Tibial artery (tissue), 4 donors: Measurements from ENCODE around the gene RPL27A.
A peak's percentile ranks its signal among the peaks of the same experiment; 100 is the strongest.

Experiments
- DNase-seq, 2 donors: peaks; one replicate each; pipeline ENCODE4 v3.0.0-alpha.2; 2019
- H3K27ac ChIP-seq, 2 donors: fragments of 200-600 bp; sonication (generic) in 1 of 2; 1 replicate in 1 of 2; 2 replicates in 1 of 2; pipeline ENCODE4 v1.5.1; 2018 to 2019; ENCODE audit warnings: mild to moderate bottlenecking in 1 of 2
- H3K27me3 ChIP-seq, 2 donors: fragments of 200-600 bp; sonication (generic) in 1 of 2; one replicate each; pipeline versions ENCODE4 v1.5.1 to v1.6.0; 2016 to 2019
- H3K36me3 ChIP-seq, 3 donors: fragments of 200-600 bp; sonication (generic) in 2 of 3; one replicate each; pipeline ENCODE4 v1.5.1; 2016 to 2019; ENCODE audit warnings: mild to moderate bottlenecking in 2 of 3
- H3K4me1 ChIP-seq, 4 donors: fragments of 200-600 bp; sonication (generic) in 2 of 4; 1 replicate in 3 of 4; 2 replicates in 1 of 4; pipeline ENCODE4 v1.5.1; 2016 to 2019
- H3K4me3 ChIP-seq, 2 donors: fragments of 200-600 bp; sonication (generic) in 1 of 2; 1 replicate in 1 of 2; 2 replicates in 1 of 2; pipeline ENCODE4 v1.5.1; 2018 to 2019; ENCODE audit warnings: mild to moderate bottlenecking in 2 of 2
- H3K9me3 ChIP-seq, 3 donors: fragments of 200-600 bp; sonication (generic) in 1 of 3; one replicate each; pipeline ENCODE4 v1.5.1; 2016 to 2019
- intact Hi-C: fragments of 100-400 bp; cut with DNase I; formaldehyde crosslinking; loops from one replicate; pipeline ENCODE4 v1.15.0; 2023; ENCODE audit warnings: low total_unique reads
- TF ChIP-seq, protein P1 (sequence below), 2 experiments: fragments of 200-600 bp in 1 of 2; fragments of 450-650 bp in 1 of 2; IDR thresholded peaks; one replicate each; pipeline ENCODE4 v1.5.1; 2017 to 2019; ENCODE audit warnings: antibody characterized with exemption in 2 of 2, mild to moderate bottlenecking in 1 of 2, moderate library complexity in 1 of 2

Gene RPL27A

DNA sequence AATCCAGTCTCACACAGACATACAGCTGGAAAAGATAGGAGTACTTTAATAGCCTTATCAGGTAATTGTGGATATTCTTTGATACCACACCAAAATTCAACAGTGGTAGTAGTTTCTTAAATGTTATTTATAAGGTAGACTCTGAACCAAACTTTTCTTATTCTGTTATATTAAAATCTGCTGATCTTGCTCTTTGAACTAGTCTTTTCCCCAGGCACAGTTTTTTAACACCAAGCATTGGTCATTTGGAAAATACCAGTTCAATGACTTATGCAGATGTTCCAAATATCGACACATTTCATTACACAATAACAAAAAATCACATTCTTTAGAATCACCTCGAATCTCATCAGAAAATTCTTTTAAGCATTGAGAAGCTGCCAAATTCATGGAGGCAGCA lies 7.7 kb upstream of the RPL27A start:
- TF ChIP-seq, protein P1, sequence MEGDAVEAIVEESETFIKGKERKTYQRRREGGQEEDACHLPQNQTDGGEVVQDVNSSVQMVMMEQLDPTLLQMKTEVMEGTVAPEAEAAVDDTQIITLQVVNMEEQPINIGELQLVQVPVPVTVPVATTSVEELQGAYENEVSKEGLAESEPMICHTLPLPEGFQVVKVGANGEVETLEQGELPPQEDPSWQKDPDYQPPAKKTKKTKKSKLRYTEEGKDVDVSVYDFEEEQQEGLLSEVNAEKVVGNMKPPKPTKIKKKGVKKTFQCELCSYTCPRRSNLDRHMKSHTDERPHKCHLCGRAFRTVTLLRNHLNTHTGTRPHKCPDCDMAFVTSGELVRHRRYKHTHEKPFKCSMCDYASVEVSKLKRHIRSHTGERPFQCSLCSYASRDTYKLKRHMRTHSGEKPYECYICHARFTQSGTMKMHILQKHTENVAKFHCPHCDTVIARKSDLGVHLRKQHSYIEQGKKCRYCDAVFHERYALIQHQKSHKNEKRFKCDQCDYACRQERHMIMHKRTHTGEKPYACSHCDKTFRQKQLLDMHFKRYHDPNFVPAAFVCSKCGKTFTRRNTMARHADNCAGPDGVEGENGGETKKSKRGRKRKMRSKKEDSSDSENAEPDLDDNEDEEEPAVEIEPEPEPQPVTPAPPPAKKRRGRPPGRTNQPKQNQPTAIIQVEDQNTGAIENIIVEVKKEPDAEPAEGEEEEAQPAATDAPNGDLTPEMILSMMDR (IDR thresholded peaks at IDR 0.05), result no peak
- intact Hi-C loops, result no loop called here

DNA sequence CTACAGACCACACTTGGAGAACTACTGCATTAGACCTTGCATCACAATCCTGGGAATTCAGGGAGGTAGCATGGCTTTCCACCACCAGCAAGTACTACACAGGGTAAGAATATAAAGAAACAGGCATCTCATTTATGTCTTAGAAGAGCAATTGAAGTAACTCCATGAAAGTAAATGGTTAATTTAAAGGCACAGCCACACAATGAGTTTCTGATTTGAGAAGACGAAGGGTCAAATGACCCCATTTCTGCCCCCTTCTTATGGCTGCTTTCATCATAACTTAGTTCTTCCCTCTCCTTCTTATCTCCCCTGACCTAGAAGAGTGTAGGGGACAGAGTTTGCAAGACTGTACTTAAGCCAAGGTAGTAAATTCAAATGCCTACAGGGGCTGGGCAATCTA lies 6.1 kb upstream of the RPL27A start:
- Histone ChIP-seq H3K27me3 (no peaks in the 10 kb centered on the region), H3K4me1 (peaks cover 0 to 10% (median 8%) of the 10 kb centered on the region in 4 donors), H3K4me3 (no peak overlapping the region), H3K27ac (no peak overlapping the region), H3K36me3 (peaks cover 0 to 21% (median 8%) of the 10 kb centered on the region in 3 donors), H3K9me3 (no peaks in the 10 kb centered on the region)
- DNase-seq, result no peak
- intact Hi-C loops, result no loop called here
- TF ChIP-seq, protein P1 (IDR thresholded peaks at IDR 0.05), result no peak

More for the DNA sequence above, 7.7 kb upstream of the RPL27A start:
- peaks cover 0 to 14% (median 7%) of the 10 kb centered on the region in 4 donors for H3K4me1 ChIP-seq
- no peak overlapping the region for H3K4me3 ChIP-seq
- no peaks in the 10 kb centered on the region for H3K27me3 ChIP-seq
- no peak overlapping the region for H3K27ac ChIP-seq
- H3K9me3 ChIP-seq, result no peaks in the 10 kb centered on the region
- H3K36me3 ChIP-seq, result peaks cover 0 to 22% (median 8%) of the 10 kb centered on the region in 3 donors
- no peak for DNase-seq

DNA sequence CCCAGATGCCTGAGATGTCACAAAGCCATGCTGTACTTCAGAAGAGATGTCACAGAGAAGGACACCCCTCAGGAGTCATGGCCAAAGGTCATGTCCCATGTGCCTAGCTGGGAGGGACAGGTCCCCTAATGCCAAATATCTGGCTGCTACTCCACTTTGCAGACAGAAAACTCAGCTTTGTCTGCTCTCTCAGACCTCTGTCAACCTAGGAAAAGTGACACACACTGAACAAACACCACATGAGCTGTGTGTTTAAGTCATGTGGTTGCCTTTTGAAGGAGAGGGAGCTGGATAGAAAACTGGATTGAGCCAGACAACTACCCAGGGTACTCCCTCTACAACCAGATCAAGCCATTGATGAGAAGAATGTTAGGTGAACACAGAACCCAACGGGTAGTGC lies 3.6 kb upstream of the RPL27A start:
- no peak overlapping the region for H3K27ac ChIP-seq
- H3K27me3 ChIP-seq, result no peaks in the 10 kb centered on the region
- DNase-seq, result no peak
- H3K9me3 ChIP-seq, result no peaks in the 10 kb centered on the region
- H3K36me3 ChIP-seq, result peaks cover 2 to 15% (median 13%) of the 10 kb centered on the region in 3 donors
- no peak overlapping the region for H3K4me3 ChIP-seq
- H3K4me1 ChIP-seq, result peaks cover 4 to 16% (median 13%) of the 10 kb centered on the region in 4 donors
- intact Hi-C loops, result no loop called here
- TF ChIP-seq, protein P1 (IDR thresholded peaks at IDR 0.05), result no peak

DNA sequence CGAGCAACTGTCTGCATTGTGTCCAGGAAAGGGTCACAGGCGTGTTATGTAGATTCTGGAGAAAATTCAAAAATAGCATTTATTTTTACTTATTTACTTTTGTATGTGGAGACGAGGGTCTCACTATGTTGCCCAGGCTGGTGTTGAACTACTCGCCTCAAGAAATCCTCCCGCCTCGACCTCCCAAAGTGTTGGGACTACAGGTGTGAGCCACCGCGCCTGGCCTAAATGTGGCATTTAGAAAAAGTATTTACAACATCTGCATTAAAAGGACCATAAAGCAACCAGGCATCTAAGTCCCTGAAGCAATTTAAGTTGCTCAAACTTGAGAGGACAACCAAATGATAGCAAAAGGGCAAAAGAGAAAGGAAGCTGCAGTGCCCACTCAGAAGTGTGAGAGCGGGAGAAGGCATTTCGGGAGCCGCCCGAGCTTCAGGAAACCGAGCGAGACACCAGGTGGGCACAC lies 722 bp upstream of the RPL27A start:
- peaks cover 4 to 25% (median 19%) of the 10 kb centered on the region in 4 donors for H3K4me1 ChIP-seq
- TF ChIP-seq, protein P1 (IDR thresholded peaks at IDR 0.05), result no peak
- intact Hi-C loops, result loop anchor here (5.0 to 10.0 kb wide), 2 partner anchors 130 to 283 kb away; partner anchors contain the start of gene TMEM9B
- H3K27ac ChIP-seq, result peak overlapping the region; percentile 91 to 97
- no peak for DNase-seq
- H3K36me3 ChIP-seq, result peaks cover 27 to 42% (median 42%) of the 10 kb centered on the region in 3 donors
- no peaks in the 10 kb centered on the region for H3K9me3 ChIP-seq
- peak overlapping the region; percentile 86 to 91 for H3K4me3 ChIP-seq
- no peaks in the 10 kb centered on the region for H3K27me3 ChIP-seq

DNA sequence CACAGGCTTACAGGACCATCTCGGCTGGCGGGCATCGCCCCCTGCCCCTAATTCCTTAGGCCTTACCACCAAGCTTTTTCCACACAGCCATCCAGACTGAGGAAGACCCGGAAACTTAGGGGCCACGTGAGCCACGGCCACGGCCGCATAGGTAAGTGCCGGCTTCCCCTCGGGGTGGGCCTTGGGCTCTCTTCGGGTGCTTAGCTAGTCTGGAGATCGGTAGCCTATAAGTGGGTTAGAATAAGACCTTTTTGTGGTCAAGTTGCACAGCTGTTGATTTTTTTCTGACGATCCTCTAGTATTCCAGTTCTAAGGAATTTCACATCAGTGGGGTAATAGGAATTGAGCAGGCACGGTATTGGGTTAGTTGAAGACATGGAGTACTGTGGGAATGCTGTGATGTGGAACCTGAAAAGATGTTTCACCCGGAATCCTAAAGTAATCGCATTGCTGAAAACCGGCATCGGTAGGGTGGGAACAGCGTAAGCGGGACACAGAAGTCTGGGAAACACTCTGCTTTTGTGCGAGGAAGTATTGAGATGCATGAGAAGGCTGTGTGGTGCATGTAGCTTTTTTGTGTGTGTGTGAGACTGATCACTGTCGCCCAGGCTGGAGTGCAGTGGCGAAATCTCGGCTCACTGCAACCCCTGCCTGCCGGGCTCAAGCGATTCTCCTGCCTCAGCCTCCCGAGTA lies 669 bp downstream of the RPL27A start:
- Histone ChIP-seq H3K4me1 (peaks cover 4 to 36% (median 28%) of the 10 kb centered on the region in 4 donors), H3K4me3 (peak overlapping the region; percentile 86 to 91), H3K27me3 (no peaks in the 10 kb centered on the region), H3K36me3 (peaks cover 27 to 49% (median 46%) of the 10 kb centered on the region in 3 donors), H3K27ac (peak overlapping the region; percentile 91 to 97), H3K9me3 (no peaks in the 10 kb centered on the region)
- no peak for DNase-seq
- TF ChIP-seq, protein P1 (IDR thresholded peaks at IDR 0.05), result no peak
- intact Hi-C loops, result loop anchor here (5.0 to 10.0 kb wide), 2 partner anchors 129 to 282 kb away; partner anchors contain the start of gene TMEM9B
